ENCODE data around the gene CHCHD2. TPM values are rescaled to one million over a fixed set of nuclear protein-coding genes. Genes with fewer than 3 reads are reported as not detected.
"Not testable (repeated sequence)": the region's sequence is repeated elsewhere in the genome, so short reads cannot be mapped to it uniquely, and the experiment has no call there.

The CHCHD2 gene
- total RNA-seq, 2 experiments from 2014 or later = 517 to 522 TPM

- no peak within 1 kb of the TSS for H3K4me3 ChIP-seq (ENCODE audit: low read depth, low read length, poor library complexity, severe bottlenecking)
- H2AFZ ChIP-seq (ENCODE audit: low read length) = no peak within 1 kb of the TSS
- H4K20me1 ChIP-seq (ENCODE audit: insufficient read depth, low read length) = no peaks in the 10 kb centered on the region
Measured at GRCh38 chr7:56115852-56116538, 9.7 kb upstream of the CHCHD2 start, which contains the start of gene NUPR2. TSS of gene NUPR2 (minus strand) at chr7:56116417. CDS start at chr7:56116314, 103 bp downstream.

GRCh38 chr7:56112244-56112643 lies 6.0 kb upstream of the CHCHD2 start:
- CTCF ChIA-PET (ENCODE audit: unreplicated experiment); H3K27ac ChIP-seq (ENCODE audit: low read depth, low read length, poor library complexity, severe bottlenecking); H3K4me1 ChIP-seq (ENCODE audit: insufficient read depth, low read length, poor library complexity, severe bottlenecking); H3K36me3 ChIP-seq (ENCODE audit: insufficient read depth, low read length); DNase-seq (ENCODE audit: low spot score); H3K79me2 ChIP-seq (ENCODE audit: insufficient read depth, low read depth, low read length); H3K4me3 ChIP-seq (ENCODE audit: low read depth, low read length, poor library complexity, severe bottlenecking); BruUV-seq (replicated peaks); H2AFZ ChIP-seq (ENCODE audit: low read length); H3K9me2 ChIP-seq (ENCODE audit: insufficient read depth, low read length); H3K4me2 ChIP-seq (ENCODE audit: low read length); H3K9me3 ChIP-seq (ENCODE audit: low read length); H4K20me1 ChIP-seq (ENCODE audit: insufficient read depth, low read length): not testable (repeated sequence)
- POLR2A ChIA-PET = interaction anchor here (0.7 to 1.2 kb wide), 2 partner anchors 10 to 129 kb away, joined by 6 to 14 read pairs; no protein-coding TSS in a partner anchor
- intact Hi-C loops (cut with micrococcal nuclease; ENCODE audit: unreplicated experiment) = loop anchor here (5.0 kb wide), 1 partner anchor 745 kb away; the partner anchor contains the start of gene LANCL2

More at GRCh38 chr7:56115852-56116538, 9.7 kb upstream of the CHCHD2 start, which contains the start of gene NUPR2:
- peaks cover under 1% of the 10 kb centered on the region for H3K4me1 ChIP-seq (ENCODE audit: insufficient read depth, low read length, poor library complexity, severe bottlenecking)
- DNase-seq (ENCODE audit: low spot score) = no peak
- no peak within 1 kb of the TSS for H3K27ac ChIP-seq (ENCODE audit: low read depth, low read length, poor library complexity, severe bottlenecking)
- ChIA-PET POLR2A (no interaction called here), CTCF (ENCODE audit: unreplicated experiment) (no interaction called here)
- no peaks in the 10 kb centered on the region for H3K36me3 ChIP-seq (ENCODE audit: insufficient read depth, low read length)
- no peaks in the 10 kb centered on the region for H3K9me2 ChIP-seq (ENCODE audit: insufficient read depth, low read length)
- TF ChIP-seq CTCF (conservative IDR thresholded peaks at IDR 0.05; ENCODE audit: low read length) (no peak), EZH2phosphoT487 (IDR thresholded peaks at IDR 0.05; ENCODE audit: borderline replicate concordance, low read depth, low read length) (no peak)
- BruUV-seq (replicated peaks) = no TSS peak
- H3K4me2 ChIP-seq (ENCODE audit: low read length) = no peak within 1 kb of the TSS
- no peaks in the 10 kb centered on the region for H3K79me2 ChIP-seq (ENCODE audit: insufficient read depth, low read depth, low read length)
- no peaks in the 10 kb centered on the region for H3K9me3 ChIP-seq (ENCODE audit: low read length)
- intact Hi-C loops (cut with micrococcal nuclease; ENCODE audit: unreplicated experiment) = no loop called here

- peaks cover 7% of the 10 kb centered on the region for H3K79me2 ChIP-seq (ENCODE audit: insufficient read depth, low read depth, low read length)
- H4K20me1 ChIP-seq (ENCODE audit: insufficient read depth, low read length) = no peaks in the 10 kb centered on the region
- no TSS peak for BruUV-seq (replicated peaks)
- H2AFZ ChIP-seq (ENCODE audit: low read length) = peak overlapping the region; percentile 79; the same call in 1 of the 2 replicates
- DNase-seq (ENCODE audit: low spot score) = peak; percentile 55
- H3K4me3 ChIP-seq (ENCODE audit: low read depth, low read length, poor library complexity, severe bottlenecking) = no peak overlapping the region
- CTCF ChIA-PET (ENCODE audit: unreplicated experiment) = no interaction called here
- H3K9me2 ChIP-seq (ENCODE audit: insufficient read depth, low read length) = no peaks in the 10 kb centered on the region; the same call in 1 of the 2 replicates
- H3K27ac ChIP-seq (ENCODE audit: low read depth, low read length, poor library complexity, severe bottlenecking) = no peak overlapping the region
- no peaks in the 10 kb centered on the region for H3K36me3 ChIP-seq (ENCODE audit: insufficient read depth, low read length)
- 0 out of 2 replicates have a peak, but pooled peaks cover 5% of the 10 kb centered on the region for H3K9me3 ChIP-seq (ENCODE audit: low read length)
- intact Hi-C loops (cut with micrococcal nuclease; ENCODE audit: unreplicated experiment) = loop anchor here (5.0 kb wide), 1 partner anchor 743 kb away; the partner anchor contains the start of gene LANCL2
- peaks cover 15% of the 10 kb centered on the region for H3K4me1 ChIP-seq (ENCODE audit: insufficient read depth, low read length, poor library complexity, severe bottlenecking)
- peak overlapping the region; percentile 32 for H3K4me2 ChIP-seq (ENCODE audit: low read length)
- POLR2A ChIA-PET = no interaction called here
- TF ChIP-seq EZH2phosphoT487 (IDR thresholded peaks at IDR 0.05; ENCODE audit: borderline replicate concordance, low read depth, low read length) (no peak), CTCF (conservative IDR thresholded peaks at IDR 0.05; ENCODE audit: low read length) (no peak)
Measured at GRCh38 chr7:56110611-56111010, 4.3 kb upstream of the CHCHD2 start.
